ENCODE measurements around the gene ZNF280C.

DNA sequence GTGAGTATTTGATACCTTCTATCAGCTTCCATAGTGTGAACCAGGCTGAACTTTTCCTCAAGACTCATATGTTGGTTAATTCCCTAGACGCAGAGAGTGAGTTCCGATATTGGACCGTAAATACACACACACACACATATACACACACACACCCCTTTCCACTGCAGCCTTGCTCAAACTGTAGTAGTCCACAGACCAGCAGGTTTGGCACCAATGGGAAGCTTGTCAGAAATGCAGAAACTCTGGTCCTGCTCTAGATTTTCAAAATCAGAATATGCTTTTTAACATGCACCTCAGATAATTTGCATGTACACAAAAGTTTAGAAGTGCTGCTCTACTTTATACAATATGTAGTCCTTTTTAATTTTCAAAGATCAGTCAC is 27.6 kb upstream of the ZNF280C start:
- TF ChIP-seq, protein P1, sequence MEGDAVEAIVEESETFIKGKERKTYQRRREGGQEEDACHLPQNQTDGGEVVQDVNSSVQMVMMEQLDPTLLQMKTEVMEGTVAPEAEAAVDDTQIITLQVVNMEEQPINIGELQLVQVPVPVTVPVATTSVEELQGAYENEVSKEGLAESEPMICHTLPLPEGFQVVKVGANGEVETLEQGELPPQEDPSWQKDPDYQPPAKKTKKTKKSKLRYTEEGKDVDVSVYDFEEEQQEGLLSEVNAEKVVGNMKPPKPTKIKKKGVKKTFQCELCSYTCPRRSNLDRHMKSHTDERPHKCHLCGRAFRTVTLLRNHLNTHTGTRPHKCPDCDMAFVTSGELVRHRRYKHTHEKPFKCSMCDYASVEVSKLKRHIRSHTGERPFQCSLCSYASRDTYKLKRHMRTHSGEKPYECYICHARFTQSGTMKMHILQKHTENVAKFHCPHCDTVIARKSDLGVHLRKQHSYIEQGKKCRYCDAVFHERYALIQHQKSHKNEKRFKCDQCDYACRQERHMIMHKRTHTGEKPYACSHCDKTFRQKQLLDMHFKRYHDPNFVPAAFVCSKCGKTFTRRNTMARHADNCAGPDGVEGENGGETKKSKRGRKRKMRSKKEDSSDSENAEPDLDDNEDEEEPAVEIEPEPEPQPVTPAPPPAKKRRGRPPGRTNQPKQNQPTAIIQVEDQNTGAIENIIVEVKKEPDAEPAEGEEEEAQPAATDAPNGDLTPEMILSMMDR (IDR thresholded peaks at IDR 0.05; ENCODE audit: low read depth, low read length) = no peak
- no peak for TF ChIP-seq MAX (IDR thresholded peaks at IDR 0.05; ENCODE audit: low read depth, low read length)
- TF ChIP-seq POLR2A (IDR thresholded peaks at IDR 0.05; ENCODE audit: extremely low read depth, insufficient read length) = no peak
- no peak for TF ChIP-seq MYC (IDR thresholded peaks at IDR 0.05; ENCODE audit: low read depth, low read length)

Measured in NB4 (cell line).